Left lung (tissue), 10 donors: ENCODE measurements around the gene NTN4. TPM values are rescaled to one million over a fixed set of nuclear protein-coding genes. Genes with fewer than 3 reads are reported as not detected.
"Not testable (repeated sequence)": the region's sequence is repeated elsewhere in the genome, so short reads cannot be mapped to it uniquely, and the experiment has no call there.

Experiments used
- ATAC-seq: fragments of 200-7000 bp; cut with Tn5 transposase; one replicate; pipeline ENCODE4 v1.9.1; 2020; ENCODE audit warnings: moderate library complexity
- DNase-seq, 4 donors: peaks; one replicate each; pipeline ENCODE4 v3.0.0-alpha.2; 2013 to 2020
- H3K27ac ChIP-seq, 2 donors: fragments of 200-600 bp; sonication (generic) in 1 of 2; one replicate each; pipeline versions ENCODE4 v1.5.0 to v1.8.0; 2020 to 2021
- H3K27me3 ChIP-seq, 2 donors: fragments of 200-600 bp; sonication (generic) in 1 of 2; one replicate each; pipeline versions ENCODE4 v1.5.0 to v1.8.0; 2020 to 2021
- H3K36me3 ChIP-seq, 2 donors: fragments of 200-600 bp; sonication (generic) in 1 of 2; one replicate each; pipeline versions ENCODE4 v1.5.0 to v1.8.0; 2020 to 2021
- H3K4me1 ChIP-seq, 2 donors: fragments of 200-600 bp; one replicate each; pipeline ENCODE4 v1.8.0; 2021
- H3K4me3 ChIP-seq, 2 donors: fragments of 200-600 bp; sonication (generic) in 1 of 2; one replicate each; pipeline versions ENCODE4 v1.5.0 to v1.8.0; 2020 to 2021; ENCODE audit warnings: mild to moderate bottlenecking in 1 of 2
- H3K9me3 ChIP-seq, 2 donors: fragments of 200-600 bp; sonication (generic) in 1 of 2; one replicate each; pipeline versions ENCODE4 v1.5.0 to v1.8.0; 2020 to 2021
- intact Hi-C, 2 donors: fragments of 100-400 bp; cut with DNase I; formaldehyde crosslinking; loops; one replicate each; pipeline versions ENCODE4 v1.11.2 to v1.14.2; 2022
- polyA plus RNA-seq, 6 donors: library from polyadenylated mRNA; unstranded; fragments of 120-200 nt; gene quantifications; one replicate each; pipeline ENCODE4 v1.2.1, GENCODE V29; 2013; ENCODE audit not compliant: insufficient read length in 6 of 6
- total RNA-seq, 2 donors: library from RNA; stranded (reverse); fragmentation: NEBNext Ultra II Directional; extraction: Animal tissue kit (Norgen Biotek cat#: 25700); gene quantifications; one replicate each; pipeline ENCODE4 v1.2.1, GENCODE V29; 2021
- TF ChIP-seq, protein P1 (sequence below), 2 donors: fragments of 200-600 bp; sonication (generic) in 1 of 2; IDR thresholded peaks; one replicate each; pipeline versions ENCODE4 v1.5.0 to v1.8.0; 2021; ENCODE audit warnings: antibody characterized with exemption in 2 of 2
- donor health status: DM: no; HTN: yes; CAD: no.
- donor health status: DM: no; HTN: no; CAD: no.

The NTN4 gene
- total and polyA plus RNA-seq, 8 donors: 22.6 to 81.5 (median 34.1) TPM

DNA sequence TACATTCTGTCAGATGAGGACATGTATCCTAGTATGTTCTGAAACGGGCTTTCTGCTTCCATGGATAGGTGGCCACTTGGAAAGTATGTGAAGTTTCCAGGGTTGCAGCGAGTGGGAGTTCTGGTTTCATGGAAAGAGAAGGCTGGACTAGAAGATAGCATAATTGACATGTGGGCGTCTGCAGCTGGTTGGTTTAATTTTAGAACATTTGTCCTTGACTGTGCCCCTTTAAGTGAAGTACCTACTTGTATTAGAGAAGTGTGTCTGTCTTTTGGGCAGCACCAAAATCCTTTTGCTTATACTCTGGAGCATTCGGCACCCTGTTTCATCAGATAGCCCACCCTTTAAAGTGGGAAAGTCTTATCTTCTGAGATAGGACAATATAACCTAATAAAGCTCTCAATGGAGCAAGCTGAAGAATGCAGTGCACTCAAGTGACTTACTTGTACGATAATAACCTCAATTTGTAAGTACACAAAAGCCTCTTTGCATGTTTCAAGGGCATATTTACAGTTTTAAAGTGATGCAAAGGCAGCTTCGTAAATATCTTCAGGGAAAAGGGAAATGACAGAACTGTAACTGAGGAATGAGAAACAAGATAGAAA, 35.2 kb downstream of the NTN4 start:
- Histone ChIP-seq H3K36me3 (no peaks in the 10 kb centered on the region), H3K9me3 (no peaks in the 10 kb centered on the region), H3K4me3 (no peak overlapping the region), H3K27me3 (no peaks in the 10 kb centered on the region), H3K27ac (peak overlapping the region in 1 of 2 donors; percentile 5), H3K4me1 (peaks cover 0 to 5% of the 10 kb centered on the region in 2 donors)
- intact Hi-C loops: no loop called here
- no peak for DNase-seq
- ATAC-seq: peak; percentile 91
- TF ChIP-seq, protein P1, sequence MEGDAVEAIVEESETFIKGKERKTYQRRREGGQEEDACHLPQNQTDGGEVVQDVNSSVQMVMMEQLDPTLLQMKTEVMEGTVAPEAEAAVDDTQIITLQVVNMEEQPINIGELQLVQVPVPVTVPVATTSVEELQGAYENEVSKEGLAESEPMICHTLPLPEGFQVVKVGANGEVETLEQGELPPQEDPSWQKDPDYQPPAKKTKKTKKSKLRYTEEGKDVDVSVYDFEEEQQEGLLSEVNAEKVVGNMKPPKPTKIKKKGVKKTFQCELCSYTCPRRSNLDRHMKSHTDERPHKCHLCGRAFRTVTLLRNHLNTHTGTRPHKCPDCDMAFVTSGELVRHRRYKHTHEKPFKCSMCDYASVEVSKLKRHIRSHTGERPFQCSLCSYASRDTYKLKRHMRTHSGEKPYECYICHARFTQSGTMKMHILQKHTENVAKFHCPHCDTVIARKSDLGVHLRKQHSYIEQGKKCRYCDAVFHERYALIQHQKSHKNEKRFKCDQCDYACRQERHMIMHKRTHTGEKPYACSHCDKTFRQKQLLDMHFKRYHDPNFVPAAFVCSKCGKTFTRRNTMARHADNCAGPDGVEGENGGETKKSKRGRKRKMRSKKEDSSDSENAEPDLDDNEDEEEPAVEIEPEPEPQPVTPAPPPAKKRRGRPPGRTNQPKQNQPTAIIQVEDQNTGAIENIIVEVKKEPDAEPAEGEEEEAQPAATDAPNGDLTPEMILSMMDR (IDR thresholded peaks at IDR 0.05): no peak

DNA sequence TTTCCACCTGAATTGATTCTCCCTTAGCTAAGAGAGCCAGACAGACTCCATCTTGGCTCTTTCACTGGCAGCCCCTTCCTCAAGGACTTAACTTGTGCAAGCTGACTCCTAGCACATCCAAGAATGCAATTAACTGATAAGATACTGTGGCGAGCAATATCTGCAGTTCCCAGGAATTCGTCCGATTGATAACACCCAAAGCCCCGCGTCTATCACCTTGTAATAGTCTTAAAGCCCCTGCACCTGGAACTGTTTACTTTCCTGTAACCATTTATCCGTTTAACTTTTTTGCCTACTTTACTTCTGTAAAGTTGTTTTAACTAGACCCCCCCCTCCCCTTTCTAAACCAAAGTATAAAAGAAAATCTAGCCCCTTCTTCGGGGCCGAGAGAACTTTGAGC, 44.5 kb downstream of the NTN4 start:
- H3K27me3 ChIP-seq, H3K27ac ChIP-seq, DNase-seq, ATAC-seq, H3K4me3 ChIP-seq, H3K36me3 ChIP-seq, H3K4me1 ChIP-seq, H3K9me3 ChIP-seq, intact Hi-C loops: not testable (repeated sequence)

DNA sequence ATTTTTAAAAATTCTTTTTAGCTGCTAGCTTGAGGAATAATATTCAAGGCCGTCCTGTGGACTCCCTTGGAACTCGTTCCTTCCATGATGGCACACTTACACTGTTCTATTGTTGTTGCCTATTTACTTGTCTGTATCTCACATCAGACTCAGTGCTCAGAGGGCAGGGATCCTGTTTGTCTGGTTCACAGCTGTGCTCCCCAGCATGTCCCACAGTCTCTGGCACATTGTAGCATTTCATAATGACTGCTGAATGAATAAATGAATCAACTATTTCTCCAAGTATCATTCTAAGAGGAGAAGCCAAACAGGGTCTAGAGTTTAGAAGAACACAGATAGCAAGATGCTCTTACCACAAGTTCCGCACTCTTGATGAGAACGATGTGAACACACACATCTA, 48.0 kb downstream of the NTN4 start:
- no peak for ATAC-seq
- Histone ChIP-seq H3K9me3 (no peaks in the 10 kb centered on the region), H3K27ac (no peak overlapping the region), H3K36me3 (no peaks in the 10 kb centered on the region), H3K27me3 (no peaks in the 10 kb centered on the region), H3K4me3 (no peak overlapping the region), H3K4me1 (no peaks in the 10 kb centered on the region)
- TF ChIP-seq, protein P1 (IDR thresholded peaks at IDR 0.05): no peak
- no peak for DNase-seq
- intact Hi-C loops: no loop called here

DNA sequence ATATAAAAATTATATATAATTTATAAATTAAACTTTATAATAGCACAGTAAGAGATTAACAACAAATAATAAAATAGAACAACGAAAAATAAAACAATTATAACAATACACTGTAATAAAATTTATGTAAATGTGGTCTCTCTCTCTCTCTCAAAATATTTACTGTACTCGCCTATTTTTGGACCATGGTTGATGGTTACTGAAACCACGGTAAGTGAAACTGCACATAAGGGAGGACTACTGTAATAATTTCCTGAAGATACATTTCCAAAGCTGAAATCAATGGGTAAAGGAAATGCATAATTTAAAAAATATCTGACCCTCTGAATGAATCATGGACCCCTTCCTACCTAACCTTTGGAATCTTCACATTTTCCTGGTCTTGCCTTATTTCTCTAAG, 48.9 kb downstream of the NTN4 start:
- no peaks in the 10 kb centered on the region for H3K27me3 ChIP-seq
- DNase-seq: no peak
- no peaks in the 10 kb centered on the region for H3K4me1 ChIP-seq
- intact Hi-C loops: no loop called here
- H3K27ac ChIP-seq: no peak overlapping the region
- no peaks in the 10 kb centered on the region for H3K36me3 ChIP-seq
- H3K9me3 ChIP-seq: no peaks in the 10 kb centered on the region
- ATAC-seq: no peak
- H3K4me3 ChIP-seq: no peak overlapping the region
- TF ChIP-seq, protein P1 (IDR thresholded peaks at IDR 0.05): no peak

DNA sequence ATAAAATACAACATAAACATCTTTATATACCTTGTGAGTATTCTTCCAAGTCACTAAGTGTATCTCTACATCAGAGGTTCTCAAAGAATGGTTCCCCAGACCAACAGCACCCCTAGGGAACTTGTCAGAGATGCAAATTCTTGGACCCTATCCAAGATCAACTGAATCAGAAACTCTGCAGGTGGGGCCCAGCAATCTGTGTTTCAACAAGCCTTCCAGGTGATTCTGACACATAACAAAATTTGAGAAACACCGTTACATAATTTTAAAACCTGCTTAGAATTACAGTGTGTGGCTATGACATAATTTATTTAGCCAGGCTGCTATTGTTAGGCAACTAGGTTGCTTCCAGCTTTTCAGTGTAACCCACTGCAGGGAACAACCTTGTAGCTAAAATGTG, 49.8 kb downstream of the NTN4 start:
- intact Hi-C loops: no loop called here
- ATAC-seq: no peak
- TF ChIP-seq, protein P1 (IDR thresholded peaks at IDR 0.05): no peak
- H3K4me1 ChIP-seq: no peaks in the 10 kb centered on the region
- no peaks in the 10 kb centered on the region for H3K27me3 ChIP-seq
- H3K27ac ChIP-seq: no peak overlapping the region
- no peaks in the 10 kb centered on the region for H3K36me3 ChIP-seq
- DNase-seq: no peak
- no peaks in the 10 kb centered on the region for H3K9me3 ChIP-seq
- no peak overlapping the region for H3K4me3 ChIP-seq
